NCI-H2107 (cell line): ENCODE measurements around the gene KRTAP19-4.
"Not testable (repeated sequence)": the region's sequence is repeated elsewhere in the genome, so short reads cannot be mapped to it uniquely, and the experiment has no call there.

ENCODE experiments used
- DNase-seq: peaks from one replicate; lab custom pipeline; 2025; lab: John Stamatoyannopoulos, UW

KRTAP19-4 gene

GRCh38 chr21:30497065-30497464 is at the start of gene KRTAP19-4:
Gene KRTAP19-4 (minus strand): TSS chr21:30497165. CDS start chr21:30497110, 55 bp downstream.
- DNase-seq = no peak

DNA sequence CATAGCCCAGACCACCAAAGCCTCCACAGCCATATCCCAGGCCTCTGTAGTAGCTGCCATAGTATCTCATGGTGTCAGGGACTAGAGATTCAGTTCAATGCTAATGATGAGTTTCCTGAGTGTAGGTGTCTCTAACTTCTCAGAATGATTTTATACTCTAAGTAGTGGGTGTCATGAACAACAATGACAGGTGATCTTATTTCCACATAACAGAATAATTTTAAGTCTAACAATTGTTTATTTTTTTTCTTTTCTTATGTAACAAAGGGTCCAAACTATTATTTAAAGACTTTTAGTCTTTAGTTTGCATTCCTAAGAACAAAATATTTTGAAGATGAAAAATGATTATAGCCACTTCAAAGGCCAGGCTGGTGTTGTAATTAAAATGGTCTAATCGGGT is 44.8 kb upstream of the KRTAP19-4 start, which contains the start of gene KRTAP19-6:
KRTAP19-6 (minus strand) TSS at position 101 of the 400 bp plus-strand sequence; CDS start at position 70, 31 bp downstream.
- no peak for DNase-seq

DNA sequence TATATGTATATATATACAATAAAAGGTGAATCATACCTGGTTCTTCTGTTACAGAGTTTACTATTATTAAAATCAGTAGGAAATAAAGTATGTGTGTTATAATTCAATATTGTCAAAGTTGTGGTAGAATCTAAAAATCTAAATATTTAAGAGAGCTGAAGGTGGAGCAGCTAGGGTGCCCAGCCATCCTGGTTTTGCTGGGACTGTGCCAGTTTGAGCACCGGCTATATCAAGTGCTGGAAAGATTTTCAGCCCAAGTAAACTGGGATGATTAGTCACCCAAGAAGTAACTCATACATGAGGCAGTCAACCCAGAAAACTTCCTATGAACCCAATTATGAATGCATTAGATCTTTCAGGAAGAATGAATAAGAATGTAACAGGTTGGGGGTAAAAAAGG is 21.9 kb upstream of the KRTAP19-4 start:
- DNase-seq = no peak

- no peak for DNase-seq
These were observed 18.7 kb upstream of the KRTAP19-4 start for GRCh38 chr21:30515681-30516080.

DNA sequence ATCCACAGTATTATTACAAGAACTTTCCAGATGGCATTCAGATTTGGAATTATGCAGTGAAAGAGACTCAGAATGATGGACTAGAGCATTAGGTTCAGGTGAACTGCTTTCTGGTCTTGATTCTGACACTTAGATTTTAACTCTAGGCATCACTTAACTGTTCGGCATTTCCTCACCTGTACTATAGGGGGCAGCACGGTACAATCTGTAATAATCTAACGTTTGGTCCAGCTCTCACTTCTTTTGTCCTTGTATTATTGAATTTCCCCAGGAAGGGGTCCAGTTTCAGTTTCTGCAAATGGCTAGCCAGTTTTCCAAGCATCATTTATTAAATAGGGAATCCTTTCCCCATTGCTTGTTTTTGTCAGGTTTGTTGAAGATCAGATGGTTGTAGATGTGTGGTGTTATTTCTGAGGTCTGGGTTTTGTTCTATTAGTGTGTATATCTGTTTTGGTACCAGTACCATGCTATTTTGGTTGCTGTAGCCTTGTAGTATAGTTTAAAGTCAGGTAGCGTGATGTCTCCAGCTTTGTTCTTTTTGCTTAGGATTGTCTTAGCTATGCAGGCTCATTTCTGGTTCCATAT is 8.7 kb upstream of the KRTAP19-4 start:
- not testable (repeated sequence) for DNase-seq

- DNase-seq = no peak
These were observed 5.1 kb upstream of the KRTAP19-4 start, which contains the start of gene KRTAP19-5 for GRCh38 chr21:30502041-30502440. Gene KRTAP19-5 (minus strand): TSS chr21:30502141. CDS start chr21:30502090, 51 bp downstream.

- DNase-seq = no peak
These were observed 5.0 kb downstream of the KRTAP19-4 start, which contains the start of gene KRTAP19-3 for GRCh38 chr21:30491963-30492428. Gene KRTAP19-3 (minus strand): TSS chr21:30492013. CDS start chr21:30491957, 56 bp downstream.

GRCh38 chr21:30487336-30487735 is 9.6 kb downstream of the KRTAP19-4 start, which contains the start of gene KRTAP19-2:
Gene KRTAP19-2 (minus strand): TSS chr21:30487436. CDS start chr21:30487348, 88 bp downstream.
- no peak for DNase-seq

DNA sequence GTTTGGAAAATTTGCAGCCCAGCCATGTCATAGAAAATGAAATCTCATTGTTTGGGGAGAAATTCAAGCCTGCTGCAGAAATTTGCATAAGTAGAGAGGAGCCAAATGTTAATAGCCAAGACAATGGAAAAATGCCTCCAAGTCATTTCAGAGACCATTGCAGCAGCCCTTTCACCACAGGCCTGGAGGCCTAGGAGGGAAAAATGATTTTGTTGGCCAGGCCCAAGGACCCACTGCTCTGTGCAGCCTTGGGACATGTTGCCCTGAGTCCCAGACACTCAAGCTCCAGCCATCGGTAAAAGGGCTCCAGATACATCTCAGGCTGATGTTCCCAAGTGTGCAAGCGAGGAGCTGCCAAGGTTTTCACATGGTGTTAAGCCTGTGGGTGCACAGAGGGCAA is 10.8 kb downstream of the KRTAP19-4 start:
- no peak for DNase-seq

DNA sequence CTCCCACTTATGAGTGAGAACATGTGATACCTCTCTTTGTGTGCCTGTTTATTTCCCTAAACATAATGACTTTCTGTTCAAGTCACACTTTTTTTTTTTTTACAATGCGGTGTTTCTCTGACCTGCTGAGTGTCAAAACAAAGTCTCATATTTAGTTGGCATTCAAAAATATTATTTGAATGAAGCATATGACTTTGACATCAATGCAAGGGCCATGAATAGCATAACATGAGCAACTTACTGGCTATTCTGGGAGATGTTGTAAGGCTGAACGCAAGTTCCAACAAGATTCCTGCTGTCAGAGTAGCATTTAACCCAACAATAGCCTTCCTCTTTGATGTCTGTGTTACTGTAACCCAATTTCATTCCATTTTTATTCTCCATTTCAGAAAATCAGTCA is 14.8 kb downstream of the KRTAP19-4 start:
- no peak for DNase-seq

GRCh38 chr21:30480145-30480544 is 16.8 kb downstream of the KRTAP19-4 start, which contains the start of gene KRTAP19-1:
Gene KRTAP19-1 (minus strand): TSS chr21:30480367. CDS start chr21:30480317, 50 bp downstream.
- DNase-seq = no peak

DNA sequence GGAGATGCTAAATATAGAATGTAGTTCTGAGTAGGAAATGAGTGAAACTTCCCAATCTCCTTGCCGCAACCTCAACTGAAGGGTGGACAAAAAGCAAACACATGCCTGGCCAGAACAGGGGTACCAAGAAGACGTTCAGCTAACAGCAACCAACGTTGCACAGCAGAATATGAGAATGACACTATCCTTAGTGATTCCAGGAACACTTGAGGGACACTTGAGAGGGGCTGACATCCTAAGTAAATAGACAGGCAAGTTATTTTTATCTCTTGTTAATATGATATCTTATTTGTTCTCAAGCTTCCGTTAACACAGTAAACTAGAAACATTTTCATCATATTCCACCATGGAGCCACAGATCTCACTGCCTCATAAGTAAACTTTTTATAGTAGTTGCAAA is 17.7 kb downstream of the KRTAP19-4 start:
- no peak for DNase-seq

DNA sequence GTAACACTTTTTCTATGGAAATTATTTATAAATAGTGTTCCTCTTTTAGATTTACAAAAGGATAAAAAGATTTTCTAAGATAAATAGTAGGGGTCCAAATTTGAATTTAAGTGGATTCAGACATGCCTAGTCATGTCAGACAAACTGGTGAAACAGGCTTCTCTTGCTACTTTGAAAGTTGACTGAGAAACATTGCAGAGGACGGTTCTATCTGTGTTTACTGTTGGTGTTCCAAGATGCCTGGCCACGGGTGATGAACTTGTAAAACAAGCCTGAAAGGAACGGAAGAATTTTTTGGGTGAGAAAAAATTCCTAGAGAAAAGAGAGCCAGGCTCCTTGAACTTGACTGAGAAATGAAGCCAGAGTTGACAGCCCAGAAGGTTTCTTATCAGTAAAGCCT is 19.0 kb downstream of the KRTAP19-4 start:
- no peak for DNase-seq

DNA sequence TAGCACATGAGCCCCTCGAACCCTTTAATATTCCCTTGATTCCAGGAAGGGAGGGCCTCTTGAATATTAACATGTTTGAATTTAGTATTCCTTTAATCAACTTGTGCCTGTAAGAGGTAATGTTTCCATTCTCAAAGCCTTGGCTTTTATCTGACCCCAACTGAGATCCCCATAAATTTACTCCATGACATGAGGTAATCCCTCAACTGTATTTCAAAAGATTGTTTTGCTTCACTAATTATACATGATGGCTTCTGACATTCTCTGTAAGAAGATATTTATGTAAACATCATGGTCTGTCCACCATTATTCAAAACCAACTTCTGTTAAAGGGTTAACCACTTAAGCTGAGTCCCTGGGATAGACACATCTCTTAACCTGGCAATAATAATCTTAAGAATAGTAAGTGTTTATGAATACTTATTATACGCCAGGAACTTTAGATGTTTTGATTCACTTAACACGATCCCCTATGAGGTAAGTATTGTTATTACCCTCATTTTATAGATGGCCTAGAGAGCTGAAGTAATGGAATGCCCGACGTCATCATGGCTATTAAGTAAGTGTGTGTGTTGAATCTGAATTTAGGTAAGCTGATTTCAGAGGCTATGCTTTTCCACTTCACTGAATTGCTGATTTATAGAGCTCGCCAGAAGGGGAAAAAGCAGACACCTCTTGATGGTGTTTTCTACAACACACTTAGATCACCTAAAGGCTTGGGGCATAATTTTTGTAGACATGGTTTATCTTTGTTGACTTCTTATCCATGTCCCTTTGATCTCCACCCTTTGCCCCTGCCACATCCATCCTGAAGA is 27.9 kb downstream of the KRTAP19-4 start:
- DNase-seq = no peak

- no peak for DNase-seq
These were observed 33.3 kb downstream of the KRTAP19-4 start for GRCh38 chr21:30463713-30464112.

- no peak for DNase-seq
These were observed 48.5 kb downstream of the KRTAP19-4 start for GRCh38 chr21:30448514-30448913.

DNA sequence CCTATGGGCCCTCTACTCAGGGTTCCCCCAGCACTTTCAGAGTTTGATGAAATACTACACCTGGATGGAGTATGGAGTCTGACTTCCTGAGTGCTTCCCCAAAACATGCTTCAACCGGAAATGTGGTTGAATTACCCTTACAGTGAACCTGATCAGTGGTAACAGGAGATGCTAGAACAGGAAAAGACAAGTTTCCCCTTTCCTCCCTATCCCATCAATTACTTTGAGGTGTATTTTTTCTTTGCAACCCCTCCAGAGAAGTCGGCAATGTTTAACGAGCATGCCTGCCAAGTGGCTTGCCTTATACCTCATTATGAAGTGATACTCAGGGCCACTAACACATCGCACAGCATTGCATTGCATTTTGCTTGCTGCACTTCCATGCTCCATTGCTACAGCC is 49.9 kb downstream of the KRTAP19-4 start:
- DNase-seq = no peak
